Lung (tissue), 12 donors: ENCODE results near the gene CCN5. TPM values are rescaled to one million over a fixed set of nuclear protein-coding genes. Genes with fewer than 3 reads are reported as not detected.

Source experiments
- ATAC-seq: fragments of 200-7000 bp; cut with Tn5 transposase; one replicate; pipeline ENCODE4 v1.9.1; 2020; ENCODE audit warnings: moderate number of reproducible peaks; ENCODE audit not compliant: insufficient read depth, low FRiP score
- DNase-seq, 3 donors: peaks; one replicate each; pipeline ENCODE4 v3.0.0-alpha.2; 2013 to 2017
- H3K27ac ChIP-seq, 2 donors: one replicate each; pipeline ENCODE4 v1.5.1; 2013; ENCODE audit warnings: mild to moderate bottlenecking in 2 of 2, moderate library complexity in 2 of 2, control low read depth in 1 of 2, inconsistent platforms in 1 of 2, low read depth in 1 of 2, low read length in 1 of 2
- H3K27me3 ChIP-seq, 3 donors: one replicate each; pipeline ENCODE4 v1.5.1; 2013; ENCODE audit warnings: low read length in 2 of 3; ENCODE audit not compliant: control insufficient read depth in 3 of 3, insufficient read depth in 3 of 3
- H3K36me3 ChIP-seq, 4 donors: one replicate each; pipeline ENCODE4 v1.5.1; 2013; ENCODE audit warnings: low read length in 4 of 4, mild to moderate bottlenecking in 1 of 4, moderate library complexity in 1 of 4; ENCODE audit not compliant: control insufficient read depth in 4 of 4, insufficient read depth in 4 of 4
- H3K4me1 ChIP-seq, 5 donors: one replicate each; pipeline ENCODE4 v1.5.1; 2013; ENCODE audit warnings: low read length in 5 of 5, mild to moderate bottlenecking in 2 of 5, moderate library complexity in 1 of 5; ENCODE audit not compliant: control insufficient read depth in 5 of 5, insufficient read depth in 5 of 5
- H3K4me3 ChIP-seq: one replicate; pipeline ENCODE4 v1.5.1; 2013; ENCODE audit warnings: mild to moderate bottlenecking, control low read depth, moderate library complexity
- H3K9ac ChIP-seq, 2 donors: one replicate each; pipeline ENCODE4 v1.5.1; 2013; ENCODE audit warnings: low read length in 2 of 2, control low read depth in 1 of 2; ENCODE audit not compliant: insufficient read depth in 1 of 2
- H3K9me3 ChIP-seq, 4 donors: one replicate each; pipeline ENCODE4 v1.5.1; 2013; ENCODE audit warnings: low read length in 3 of 4, mild to moderate bottlenecking in 1 of 4, moderate library complexity in 1 of 4; ENCODE audit not compliant: control insufficient read depth in 4 of 4, insufficient read depth in 3 of 4
- WGBS, 2 donors: extraction: QIAGEN DNeasy Blood & Tissue Kit; methylation state at CpG; one replicate each; pipeline ENCODE4 v1.1.7; 2013; 5-methylcytosine and 5-hydroxymethylcytosine counted together
- polyA plus RNA-seq, 2 donors: library from polyadenylated mRNA; stranded (reverse); fragments of 200-250 nt; gene quantifications; one replicate each; pipeline ENCODE4 v1.2.1, GENCODE V29; 2013
- total RNA-seq, 2 donors: library from RNA; depleted of rRNA in 1 of 2; stranded (reverse); fragments of >200 nt in 1 of 2; gene quantifications; one replicate each; pipeline ENCODE4 v1.2.1, GENCODE V29; 2014 to 2021
- TF ChIP-seq, protein P1 (sequence below): IDR thresholded peaks from 2 replicates; pipeline ENCODE4 v1.5.1; 2012; ENCODE audit warnings: mild to moderate bottlenecking; ENCODE audit errors: control extremely low read depth, extremely low read depth
- donor health status: control.
- donor health status: control.
- donor health status: Bipolar disorder and iron deficiency.
- donor health status: healthy.
- donor health status: DM: yes; HTN: yes; CAD: no.

The CCN5 gene
- total and polyA plus RNA-seq, 4 donors: 0.23 to 92.1 (median 34.4) TPM

DNA sequence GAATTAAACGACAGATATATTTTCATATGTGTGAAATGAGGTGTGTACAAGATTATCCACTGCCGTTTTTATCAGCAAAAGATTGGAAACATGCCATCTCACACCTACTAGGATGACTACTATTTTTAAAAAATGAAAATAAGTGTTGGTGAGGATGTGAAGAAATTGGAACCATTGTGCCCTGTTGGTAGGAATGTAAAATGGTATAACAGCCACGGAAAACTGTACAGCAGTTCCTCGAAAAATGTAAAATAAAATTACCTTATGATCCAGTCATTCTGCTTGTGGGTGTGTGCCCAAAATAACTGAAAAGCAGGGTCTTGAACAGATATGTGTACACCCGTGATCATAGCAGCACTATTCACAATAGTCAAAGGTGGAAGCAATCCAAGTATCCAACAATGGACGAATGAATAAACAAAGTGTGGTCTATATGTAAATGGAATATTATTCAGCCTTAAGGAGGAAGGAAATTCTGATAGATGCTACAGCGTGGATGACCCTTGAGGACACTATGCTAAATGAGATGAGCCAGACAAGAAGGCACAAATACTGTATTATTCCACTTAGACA lies 27.0 kb upstream of the CCN5 start:
- WGBS, 2 donors: 46 to 72% methylated on average over 7 of the region's 7 CpGs
- no peak overlapping the region for H3K27ac ChIP-seq

DNA sequence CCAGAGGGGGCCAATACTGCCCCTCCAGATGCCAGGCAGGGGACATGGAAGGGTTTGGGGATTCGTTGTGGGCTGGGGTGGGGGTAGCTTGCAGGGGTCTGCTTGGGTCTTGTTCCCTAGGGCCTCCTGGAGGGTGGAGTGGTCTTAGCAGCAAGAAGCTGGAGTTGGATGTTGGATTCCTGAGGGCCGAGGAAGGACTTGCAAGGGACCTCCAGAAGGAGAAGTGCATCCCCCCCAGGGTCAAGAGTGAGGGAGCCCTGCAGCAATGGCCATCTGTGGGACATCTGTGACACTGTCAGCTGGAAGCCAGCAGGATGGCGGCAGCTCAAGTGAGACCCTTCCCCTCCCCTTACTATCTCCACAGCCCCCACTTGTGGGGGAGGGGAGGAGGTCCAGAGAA lies 25.4 kb upstream of the CCN5 start:
- DNase-seq: peak in 1 of 3 donors; percentile 39
- no peaks in the 10 kb centered on the region for H3K36me3 ChIP-seq
- WGBS, 2 donors: 83 to 85% methylated on average over 2 to 3 of the region's 3 CpGs
- peaks cover 8 to 26% (median 11%) of the 10 kb centered on the region in 5 donors for H3K4me1 ChIP-seq
- no peaks in the 10 kb centered on the region for H3K9me3 ChIP-seq
- no peak overlapping the region for H3K4me3 ChIP-seq
- TF ChIP-seq, protein P1, sequence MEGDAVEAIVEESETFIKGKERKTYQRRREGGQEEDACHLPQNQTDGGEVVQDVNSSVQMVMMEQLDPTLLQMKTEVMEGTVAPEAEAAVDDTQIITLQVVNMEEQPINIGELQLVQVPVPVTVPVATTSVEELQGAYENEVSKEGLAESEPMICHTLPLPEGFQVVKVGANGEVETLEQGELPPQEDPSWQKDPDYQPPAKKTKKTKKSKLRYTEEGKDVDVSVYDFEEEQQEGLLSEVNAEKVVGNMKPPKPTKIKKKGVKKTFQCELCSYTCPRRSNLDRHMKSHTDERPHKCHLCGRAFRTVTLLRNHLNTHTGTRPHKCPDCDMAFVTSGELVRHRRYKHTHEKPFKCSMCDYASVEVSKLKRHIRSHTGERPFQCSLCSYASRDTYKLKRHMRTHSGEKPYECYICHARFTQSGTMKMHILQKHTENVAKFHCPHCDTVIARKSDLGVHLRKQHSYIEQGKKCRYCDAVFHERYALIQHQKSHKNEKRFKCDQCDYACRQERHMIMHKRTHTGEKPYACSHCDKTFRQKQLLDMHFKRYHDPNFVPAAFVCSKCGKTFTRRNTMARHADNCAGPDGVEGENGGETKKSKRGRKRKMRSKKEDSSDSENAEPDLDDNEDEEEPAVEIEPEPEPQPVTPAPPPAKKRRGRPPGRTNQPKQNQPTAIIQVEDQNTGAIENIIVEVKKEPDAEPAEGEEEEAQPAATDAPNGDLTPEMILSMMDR: no peak
- H3K9ac ChIP-seq: no peak overlapping the region
- ATAC-seq: no peak
- no peaks in the 10 kb centered on the region for H3K27me3 ChIP-seq
- peak overlapping the region in 1 of 2 donors; percentile 46 for H3K27ac ChIP-seq

More for the DNA sequence above, 27.0 kb upstream of the CCN5 start:
- H3K36me3 ChIP-seq: no peaks in the 10 kb centered on the region
- no peak for DNase-seq
- TF ChIP-seq, protein P1: no peak
- no peak overlapping the region for H3K9ac ChIP-seq
- H3K4me1 ChIP-seq: peaks cover 5 to 26% (median 12%) of the 10 kb centered on the region in 5 donors
- no peaks in the 10 kb centered on the region for H3K9me3 ChIP-seq
- H3K4me3 ChIP-seq: no peak overlapping the region
- no peaks in the 10 kb centered on the region for H3K27me3 ChIP-seq
- ATAC-seq: no peak

DNA sequence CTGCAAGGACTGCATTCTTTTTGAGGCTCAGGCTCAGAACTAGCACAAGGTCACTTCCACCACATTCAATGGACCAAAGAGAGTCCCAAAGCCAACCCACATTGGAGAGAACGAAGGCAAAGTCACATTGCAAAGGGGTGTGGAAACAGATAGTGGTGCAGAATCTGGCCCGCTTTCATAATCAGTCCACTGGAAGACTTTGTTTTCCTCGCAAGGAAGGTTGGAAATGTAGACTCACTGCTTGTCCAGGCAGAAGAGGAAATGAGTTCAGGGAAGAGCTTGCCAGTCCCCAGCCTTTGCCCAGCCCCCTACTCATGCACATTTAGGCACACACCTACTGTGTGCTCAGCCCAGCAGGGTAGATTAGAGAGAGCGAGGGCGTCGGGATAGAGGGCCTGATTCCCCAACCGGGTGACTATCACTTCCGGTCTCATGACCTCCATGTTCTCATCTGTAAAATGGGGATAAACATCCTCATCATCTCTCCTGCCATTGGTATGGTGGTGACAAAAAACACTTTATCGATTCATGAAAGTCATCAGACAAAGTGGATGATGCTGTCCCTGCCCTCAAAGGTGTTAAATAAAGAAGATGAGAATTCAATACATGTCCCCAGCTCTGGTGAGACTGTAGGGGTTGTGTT lies 24.3 kb upstream of the CCN5 start:
- H3K36me3 ChIP-seq: no peaks in the 10 kb centered on the region
- DNase-seq: no peak
- TF ChIP-seq, protein P1: no peak
- ATAC-seq: no peak
- WGBS, 2 donors: 78 to 81% methylated on average over 9 of the region's 9 CpGs
- no peak overlapping the region for H3K4me3 ChIP-seq
- H3K4me1 ChIP-seq: peaks cover 7 to 31% (median 10%) of the 10 kb centered on the region in 5 donors
- no peaks in the 10 kb centered on the region for H3K27me3 ChIP-seq
- peak overlapping the region; percentile 49 to 83 for H3K27ac ChIP-seq
- no peaks in the 10 kb centered on the region for H3K9me3 ChIP-seq
- no peak overlapping the region for H3K9ac ChIP-seq
